ENCODE results near the gene TIE1.

DNA sequence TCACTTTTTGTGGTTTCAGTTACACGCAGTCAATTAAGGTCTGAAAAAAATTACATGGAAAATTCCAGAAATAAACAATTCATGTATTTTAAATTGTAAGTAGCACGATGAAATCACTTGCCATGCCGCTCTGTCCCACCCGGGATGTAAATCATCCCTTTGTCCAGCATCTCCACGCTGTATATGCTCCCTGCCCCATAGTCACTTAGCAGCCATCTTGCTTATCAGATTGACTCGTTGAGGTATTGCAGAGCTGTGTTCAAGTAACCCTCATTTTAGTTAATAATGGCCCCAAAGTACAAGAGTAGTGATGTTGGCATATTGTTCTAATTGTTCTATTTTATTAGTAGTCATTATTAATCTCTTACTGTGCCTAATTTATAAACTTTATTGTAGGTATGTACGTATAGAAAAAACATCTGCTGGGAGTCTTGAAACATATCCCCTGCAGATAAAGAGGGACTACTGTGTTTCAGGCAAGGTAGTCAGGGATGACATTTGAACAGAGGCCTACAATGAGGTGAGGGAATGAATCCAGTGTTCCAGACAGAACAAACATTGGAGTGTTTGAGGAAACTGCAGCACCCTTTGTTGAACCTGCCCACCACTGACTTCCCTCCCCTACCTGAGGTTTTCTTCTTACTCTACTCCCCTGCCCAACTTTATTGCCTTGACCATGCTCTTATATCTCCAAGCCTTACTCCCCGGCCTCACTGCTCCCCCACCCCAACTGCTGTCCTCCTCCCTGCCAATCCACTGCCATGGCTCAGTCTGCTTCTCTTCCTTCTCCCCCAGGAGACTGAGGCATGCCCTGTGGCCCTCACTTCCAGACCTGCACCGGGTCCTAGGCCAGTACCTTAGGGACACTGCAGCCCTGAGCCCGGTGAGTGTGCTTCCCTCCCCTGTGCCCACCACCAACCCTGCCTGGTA is 50.9 kb downstream of the TIE1 start:
- TF ChIP-seq, protein P1, sequence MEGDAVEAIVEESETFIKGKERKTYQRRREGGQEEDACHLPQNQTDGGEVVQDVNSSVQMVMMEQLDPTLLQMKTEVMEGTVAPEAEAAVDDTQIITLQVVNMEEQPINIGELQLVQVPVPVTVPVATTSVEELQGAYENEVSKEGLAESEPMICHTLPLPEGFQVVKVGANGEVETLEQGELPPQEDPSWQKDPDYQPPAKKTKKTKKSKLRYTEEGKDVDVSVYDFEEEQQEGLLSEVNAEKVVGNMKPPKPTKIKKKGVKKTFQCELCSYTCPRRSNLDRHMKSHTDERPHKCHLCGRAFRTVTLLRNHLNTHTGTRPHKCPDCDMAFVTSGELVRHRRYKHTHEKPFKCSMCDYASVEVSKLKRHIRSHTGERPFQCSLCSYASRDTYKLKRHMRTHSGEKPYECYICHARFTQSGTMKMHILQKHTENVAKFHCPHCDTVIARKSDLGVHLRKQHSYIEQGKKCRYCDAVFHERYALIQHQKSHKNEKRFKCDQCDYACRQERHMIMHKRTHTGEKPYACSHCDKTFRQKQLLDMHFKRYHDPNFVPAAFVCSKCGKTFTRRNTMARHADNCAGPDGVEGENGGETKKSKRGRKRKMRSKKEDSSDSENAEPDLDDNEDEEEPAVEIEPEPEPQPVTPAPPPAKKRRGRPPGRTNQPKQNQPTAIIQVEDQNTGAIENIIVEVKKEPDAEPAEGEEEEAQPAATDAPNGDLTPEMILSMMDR (IDR thresholded peaks at IDR 0.05), result no peak
- no peak for TF ChIP-seq POLR2A (IDR thresholded peaks at IDR 0.05)
